Hepatocyte (in vitro differentiated cells): ENCODE data around the gene SNX17.

Experiments
- CTCF ChIP-seq: fragments of 200-600 bp; sonication (generic); IDR thresholded peaks from 2 replicates; pipeline ENCODE4 v1.5.1; 2016; ENCODE audit warnings: antibody characterized with exemption, mild to moderate bottlenecking; ENCODE audit not compliant: poor library complexity
- EZH2 ChIP-seq: fragments of 200-600 bp; sonication (generic); IDR thresholded peaks from 2 replicates; pipeline ENCODE4 v1.6.1; 2016; ENCODE audit warnings: antibody characterized with exemption, mild to moderate bottlenecking, borderline replicate concordance

- TF ChIP-seq EZH2 (no peak), CTCF (no peak)
Observed at GRCh38 chr2:27379383-27379835, 9.0 kb downstream of the SNX17 start.
